ENCODE measurements around the gene VOPP1. TPM values are rescaled to one million over a fixed set of nuclear protein-coding genes. Genes with fewer than 3 reads are reported as not detected.
A peak's percentile ranks its signal among the peaks of the same experiment; 100 is the strongest.
"Not testable (repeated sequence)": the region's sequence is repeated elsewhere in the genome, so short reads cannot be mapped to it uniquely, and the experiment has no call there.

The VOPP1 gene
- total RNA-seq, 1 donor from 2014 or later: 47.8 TPM

DNA sequence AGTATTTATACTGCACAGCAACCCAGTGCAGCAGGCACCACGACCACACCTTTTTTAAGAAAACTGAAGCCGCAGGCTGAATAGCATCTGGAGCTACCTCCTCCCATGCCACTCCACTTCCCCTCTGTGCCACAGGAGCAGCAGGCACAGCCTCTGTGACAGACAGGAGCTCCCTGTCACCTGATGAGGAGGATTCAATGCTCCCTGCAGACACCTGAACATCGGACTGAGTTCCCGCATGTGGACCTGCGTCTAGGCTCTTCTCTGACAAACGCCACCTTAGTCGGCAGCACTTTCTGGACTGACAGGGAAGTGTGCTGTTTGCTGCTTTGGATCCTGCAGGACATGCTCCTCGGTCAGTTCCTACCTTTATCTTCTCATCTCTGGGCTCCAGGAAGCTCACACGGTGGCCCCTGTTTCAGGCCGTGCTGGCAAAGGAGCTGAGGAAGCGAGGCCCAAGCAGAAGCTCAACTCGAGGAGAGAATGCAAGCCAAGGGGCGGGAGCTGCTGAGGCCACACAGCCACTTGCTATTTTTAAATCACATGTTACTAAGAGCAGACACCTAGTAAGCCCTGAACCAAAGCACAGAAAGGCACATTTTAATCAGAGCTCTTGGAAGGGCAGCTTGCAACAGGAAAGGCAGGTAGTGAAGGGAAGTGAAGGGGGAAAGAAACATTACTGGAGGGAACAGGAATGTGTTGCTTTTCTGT lies 56.6 kb downstream of the VOPP1 start:
- no peaks in the 10 kb centered on the region for H3K27me3 Mint-ChIP-seq
- H3K27ac Mint-ChIP-seq: no peak overlapping the region
- H3K9me3 Mint-ChIP-seq (ENCODE audit: low read depth): no peaks in the 10 kb centered on the region
- TF ChIP-seq, protein P1, sequence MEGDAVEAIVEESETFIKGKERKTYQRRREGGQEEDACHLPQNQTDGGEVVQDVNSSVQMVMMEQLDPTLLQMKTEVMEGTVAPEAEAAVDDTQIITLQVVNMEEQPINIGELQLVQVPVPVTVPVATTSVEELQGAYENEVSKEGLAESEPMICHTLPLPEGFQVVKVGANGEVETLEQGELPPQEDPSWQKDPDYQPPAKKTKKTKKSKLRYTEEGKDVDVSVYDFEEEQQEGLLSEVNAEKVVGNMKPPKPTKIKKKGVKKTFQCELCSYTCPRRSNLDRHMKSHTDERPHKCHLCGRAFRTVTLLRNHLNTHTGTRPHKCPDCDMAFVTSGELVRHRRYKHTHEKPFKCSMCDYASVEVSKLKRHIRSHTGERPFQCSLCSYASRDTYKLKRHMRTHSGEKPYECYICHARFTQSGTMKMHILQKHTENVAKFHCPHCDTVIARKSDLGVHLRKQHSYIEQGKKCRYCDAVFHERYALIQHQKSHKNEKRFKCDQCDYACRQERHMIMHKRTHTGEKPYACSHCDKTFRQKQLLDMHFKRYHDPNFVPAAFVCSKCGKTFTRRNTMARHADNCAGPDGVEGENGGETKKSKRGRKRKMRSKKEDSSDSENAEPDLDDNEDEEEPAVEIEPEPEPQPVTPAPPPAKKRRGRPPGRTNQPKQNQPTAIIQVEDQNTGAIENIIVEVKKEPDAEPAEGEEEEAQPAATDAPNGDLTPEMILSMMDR (IDR thresholded peaks at IDR 0.05; ENCODE audit: unreplicated experiment): no peak
- no peak overlapping the region for H3K4me3 Mint-ChIP-seq (ENCODE audit: low read depth)
- DNase-seq (ENCODE audit: low spot score, unreplicated experiment): no peak
- peaks cover 4% of the 10 kb centered on the region for H3K4me1 Mint-ChIP-seq (ENCODE audit: low read depth)
- peaks cover 3% of the 10 kb centered on the region for H3K36me3 Mint-ChIP-seq (ENCODE audit: insufficient read depth)

- peaks cover 7% of the 10 kb centered on the region for H3K4me1 Mint-ChIP-seq (ENCODE audit: low read depth)
- no peaks in the 10 kb centered on the region for H3K9me3 Mint-ChIP-seq (ENCODE audit: low read depth)
These were observed 57.6 kb downstream of the VOPP1 start for GRCh38 chr7:55514546-55515265.

DNA sequence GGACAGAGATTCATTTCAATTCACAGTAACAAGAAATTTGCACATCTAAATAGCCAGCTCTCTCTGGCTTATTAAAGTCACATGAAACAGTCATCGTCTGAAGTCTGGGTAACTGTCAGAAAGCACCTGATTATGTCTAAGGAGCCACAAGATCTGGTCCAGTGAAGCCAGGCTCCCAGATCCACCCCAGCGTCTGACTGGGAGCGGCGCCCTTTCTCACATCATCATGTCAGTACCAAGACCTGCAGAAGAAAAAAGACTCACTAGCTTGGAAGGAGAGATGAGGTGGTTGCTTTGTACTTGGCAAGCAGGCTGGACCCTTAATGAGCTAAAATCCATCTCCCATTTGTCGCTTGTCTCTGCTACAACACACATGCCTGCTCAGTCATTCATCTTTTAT lies 58.4 kb downstream of the VOPP1 start:
- Mint-ChIP-seq H3K27me3 (no peaks in the 10 kb centered on the region), H3K4me1 (ENCODE audit: low read depth) (peaks cover 8% of the 10 kb centered on the region), H3K4me3 (ENCODE audit: low read depth) (no peak overlapping the region), H3K27ac (no peak overlapping the region), H3K9me3 (ENCODE audit: low read depth) (no peaks in the 10 kb centered on the region), H3K36me3 (ENCODE audit: insufficient read depth) (peaks cover 2% of the 10 kb centered on the region)
- no peak for DNase-seq (ENCODE audit: low spot score, unreplicated experiment)
- TF ChIP-seq, protein P1 (IDR thresholded peaks at IDR 0.05; ENCODE audit: unreplicated experiment): no peak

More at GRCh38 chr7:55514546-55515265, 57.6 kb downstream of the VOPP1 start:
- no peak for DNase-seq (ENCODE audit: low spot score, unreplicated experiment)
- Mint-ChIP-seq H3K36me3 (ENCODE audit: insufficient read depth) (peaks cover 2% of the 10 kb centered on the region), H3K27me3 (no peaks in the 10 kb centered on the region), H3K27ac (no peak overlapping the region), H3K4me3 (ENCODE audit: low read depth) (no peak overlapping the region)
- TF ChIP-seq, protein P1 (IDR thresholded peaks at IDR 0.05; ENCODE audit: unreplicated experiment): no peak

DNA sequence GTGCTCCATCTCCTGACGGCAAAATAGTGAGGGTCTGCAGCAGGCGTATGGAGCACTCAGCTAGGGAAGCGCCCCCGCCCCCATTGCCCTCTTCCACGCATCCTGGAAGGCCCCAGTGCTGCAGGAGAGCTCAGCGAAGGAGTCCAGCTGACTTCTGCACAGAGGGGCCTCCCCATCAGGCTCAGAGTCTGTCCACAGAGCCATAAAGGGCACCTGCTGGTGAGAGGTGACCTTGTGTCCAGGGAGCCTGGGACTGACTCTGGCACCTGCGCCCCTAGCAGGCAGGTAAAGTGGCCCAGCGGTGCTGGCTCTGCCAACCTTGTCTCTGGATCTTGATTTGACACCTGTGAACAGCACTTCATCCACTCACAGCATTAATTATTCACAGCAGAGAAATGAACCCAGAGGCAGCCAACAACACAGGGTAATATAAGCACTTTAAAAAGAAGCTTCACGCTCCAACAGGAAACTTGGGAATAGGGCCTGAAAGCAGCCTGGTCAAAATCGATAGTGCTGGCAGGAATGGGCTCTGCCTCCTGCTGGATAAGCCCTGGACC lies 59.6 kb downstream of the VOPP1 start:
- TF ChIP-seq, protein P1 (IDR thresholded peaks at IDR 0.05; ENCODE audit: unreplicated experiment): no peak
- Mint-ChIP-seq H3K9me3 (ENCODE audit: low read depth) (no peaks in the 10 kb centered on the region), H3K4me1 (ENCODE audit: low read depth) (peaks cover 8% of the 10 kb centered on the region), H3K36me3 (ENCODE audit: insufficient read depth) (no peaks in the 10 kb centered on the region), H3K27me3 (no peaks in the 10 kb centered on the region), H3K4me3 (ENCODE audit: low read depth) (no peak overlapping the region), H3K27ac (no peak overlapping the region)
- no peak for DNase-seq (ENCODE audit: low spot score, unreplicated experiment)

DNA sequence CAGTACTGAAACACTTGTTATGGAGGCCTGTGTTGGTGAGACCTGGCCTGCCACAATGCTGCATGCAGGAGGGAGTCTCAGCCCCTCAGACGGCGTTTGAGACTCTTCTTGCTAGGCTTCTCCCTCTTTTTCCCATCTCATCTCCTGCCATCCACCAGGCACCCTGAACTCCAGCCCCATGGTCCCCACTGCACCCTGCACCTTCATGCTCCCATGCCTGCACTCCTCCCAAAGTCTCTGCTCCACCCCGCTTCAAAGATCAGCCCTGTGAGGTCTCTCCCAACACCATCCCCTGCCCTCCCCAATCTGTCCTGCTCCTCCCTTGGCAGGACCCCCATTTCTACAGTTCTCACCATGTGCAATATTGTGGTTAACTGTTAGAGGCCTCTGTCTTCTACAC lies 61.7 kb downstream of the VOPP1 start:
- Mint-ChIP-seq H3K4me3 (ENCODE audit: low read depth) (no peak overlapping the region), H3K9me3 (ENCODE audit: low read depth) (no peaks in the 10 kb centered on the region), H3K36me3 (ENCODE audit: insufficient read depth) (peaks cover 2% of the 10 kb centered on the region), H3K4me1 (ENCODE audit: low read depth) (peaks cover 8% of the 10 kb centered on the region), H3K27me3 (no peaks in the 10 kb centered on the region), H3K27ac (peak overlapping the region; percentile 3)
- DNase-seq (ENCODE audit: low spot score, unreplicated experiment): no peak
- TF ChIP-seq, protein P1 (IDR thresholded peaks at IDR 0.05; ENCODE audit: unreplicated experiment): no peak

- H3K36me3 Mint-ChIP-seq (ENCODE audit: insufficient read depth); H3K27me3 Mint-ChIP-seq: not testable (repeated sequence)
These were observed 62.1 kb downstream of the VOPP1 start for GRCh38 chr7:55510206-55510605.

More at GRCh38 chr7:55510206-55510605, 62.1 kb downstream of the VOPP1 start:
- not testable (repeated sequence) for DNase-seq (ENCODE audit: low spot score, unreplicated experiment); H3K27ac Mint-ChIP-seq; H3K4me1 Mint-ChIP-seq (ENCODE audit: low read depth); H3K9me3 Mint-ChIP-seq (ENCODE audit: low read depth); H3K4me3 Mint-ChIP-seq (ENCODE audit: low read depth)

Data from progenitor cell of endocrine pancreas (in vitro differentiated cells).